PC-3 (cell line): Measurements from ENCODE around the gene C2CD3. TPM values are rescaled to one million over a fixed set of nuclear protein-coding genes. Genes with fewer than 3 reads are reported as not detected.
A peak's percentile ranks its signal among the peaks of the same experiment; 100 is the strongest.

Experiments
- ATAC-seq: fragments of 200-7000 bp; cut with Tn5 transposase; 2 replicates; pipeline ENCODE4 v1.9.1; 2020; ENCODE audit warnings: mild to moderate bottlenecking, moderate library complexity
- Bru-seq: library from RNA; stranded (reverse); fragments of 400-500 nt; gene quantifications from one replicate; lab custom pipeline; 2021; lab: Mats Ljungman, UMichigan
- BruChase-seq, 2 experiments: library from RNA; stranded (reverse); fragments of 400-500 nt; gene quantifications; one replicate each; lab custom pipeline; 2021; lab: Mats Ljungman, UMichigan
- BruUV-seq: library from RNA; stranded (reverse); fragments of 400-500 nt; replicated peaks from 2 replicates; lab custom pipeline; 2021; lab: Mats Ljungman, UMichigan
- CTCF ChIA-PET: fragments of 300-600 bp; sonication (Branson Sonifier 250); formaldehyde crosslinking; loops from one replicate; lab custom pipeline; 2022; ENCODE audit warnings: antibody characterized with exemption; lab: Charles Lee
- POLR2A ChIA-PET: fragments of 300-600 bp; sonication (Branson Sonifier 250); formaldehyde crosslinking; loops from one replicate; lab custom pipeline; 2022; ENCODE audit warnings: antibody characterized with exemption; ENCODE audit not compliant: unreplicated experiment; lab: Charles Lee
- DNase-seq: peaks from one replicate; pipeline ENCODE4 v3.0.0-alpha.2; 2015
- H2AFZ ChIP-seq: fragments of 300-600 bp; sonication (generic); 2 replicates; pipeline ENCODE4 v1.6.0; 2016; ENCODE audit warnings: antibody characterized with exemption, low read length
- H3F3A ChIP-seq: fragments of 300-600 bp; sonication (generic); one replicate; pipeline ENCODE4 v1.6.0; 2017; ENCODE audit warnings: antibody characterized with exemption, low read length, control low read depth, mild to moderate bottlenecking; ENCODE audit not compliant: unreplicated experiment
- H3K27ac ChIP-seq: fragments of 300-600 bp; sonication (generic); 2 replicates; pipeline ENCODE4 v1.5.1; 2016; ENCODE audit warnings: mild to moderate bottlenecking, low read length
- H3K27me3 ChIP-seq: fragments of 300-600 bp; sonication (generic); 2 replicates; pipeline ENCODE4 v1.6.1; 2016; ENCODE audit warnings: low read length, mixed read lengths
- H3K36me3 ChIP-seq: fragments of 300-600 bp; sonication (generic); 2 replicates; pipeline ENCODE4 v1.6.1; 2016; ENCODE audit warnings: low read depth, mixed run types, low read length, mixed read lengths
- H3K4me1 ChIP-seq: fragments of 300-600 bp; sonication (generic); 2 replicates; pipeline ENCODE4 v1.5.1; 2016; ENCODE audit warnings: low read length; ENCODE audit not compliant: insufficient read depth
- H3K4me2 ChIP-seq: fragments of 300-600 bp; sonication (generic); 2 replicates; pipeline ENCODE4 v1.6.0; 2016; ENCODE audit warnings: low read length
- H3K4me3 ChIP-seq: fragments of 300-600 bp; sonication (generic); 2 replicates; pipeline ENCODE4 v1.5.1; 2016; ENCODE audit warnings: mild to moderate bottlenecking, low read length, mixed read lengths
- H3K79me2 ChIP-seq: fragments of 300-600 bp; sonication (generic); 2 replicates; pipeline ENCODE4 v1.6.1; 2017; ENCODE audit warnings: low read length, mixed read lengths
- H3K9ac ChIP-seq: fragments of 300-600 bp; sonication (generic); 2 replicates; pipeline ENCODE4 v1.6.0; 2016; ENCODE audit warnings: mild to moderate bottlenecking, low read length
- H3K9me2 ChIP-seq: fragments of 300-600 bp; sonication (generic); replicated peaks from 2 replicates; pipeline ENCODE4 v1.6.1; 2016; ENCODE audit warnings: mixed run types, low read length, mixed read lengths
- H3K9me3 ChIP-seq: fragments of 300-600 bp; sonication (generic); 2 replicates; pipeline ENCODE4 v1.6.1; 2016; ENCODE audit warnings: low read length, mixed read lengths
- H4K20me1 ChIP-seq: fragments of 300-600 bp; sonication (generic); 2 replicates; pipeline ENCODE4 v1.6.1; 2016; ENCODE audit warnings: low read length, mixed read lengths
- CTCF ChIP-seq: fragments of 300-600 bp; sonication (generic); conservative IDR thresholded peaks from 2 replicates; pipeline ENCODE4 v1.5.1; 2017; ENCODE audit warnings: antibody characterized with exemption, low read depth, mild to moderate bottlenecking, low read length
- EZH2 ChIP-seq: fragments of 300-600 bp; sonication (generic); IDR thresholded peaks from one replicate; pipeline ENCODE4 v1.6.1; 2017; ENCODE audit warnings: antibody characterized with exemption, mild to moderate bottlenecking, low read length; ENCODE audit not compliant: unreplicated experiment
- EZH2phosphoT487 ChIP-seq: fragments of 300-600 bp; sonication (generic); IDR thresholded peaks from 2 replicates; pipeline ENCODE4 v1.6.1; 2018; ENCODE audit warnings: mild to moderate bottlenecking, antibody characterized with exemption, low read length, borderline replicate concordance
- intact Hi-C: fragments of 100-400 bp; cut with micrococcal nuclease; formaldehyde crosslinking; loops from 2 replicates; pipeline ENCODE4 v1.9.0; 2023
- long read RNA-seq: library from polyadenylated mRNA; unstranded; transcript quantifications from one replicate; pipeline ENCODE4 v2.0.0, GENCODE V29; 2021; ENCODE audit not compliant: unreplicated experiment
- total RNA-seq: library from RNA; depleted of rRNA; stranded (reverse); fragments of >200 nt; gene quantifications from 2 replicates; pipeline ENCODE4 v1.2.3, GENCODE V29; 2014; rRNA removed

Gene C2CD3, protein sequence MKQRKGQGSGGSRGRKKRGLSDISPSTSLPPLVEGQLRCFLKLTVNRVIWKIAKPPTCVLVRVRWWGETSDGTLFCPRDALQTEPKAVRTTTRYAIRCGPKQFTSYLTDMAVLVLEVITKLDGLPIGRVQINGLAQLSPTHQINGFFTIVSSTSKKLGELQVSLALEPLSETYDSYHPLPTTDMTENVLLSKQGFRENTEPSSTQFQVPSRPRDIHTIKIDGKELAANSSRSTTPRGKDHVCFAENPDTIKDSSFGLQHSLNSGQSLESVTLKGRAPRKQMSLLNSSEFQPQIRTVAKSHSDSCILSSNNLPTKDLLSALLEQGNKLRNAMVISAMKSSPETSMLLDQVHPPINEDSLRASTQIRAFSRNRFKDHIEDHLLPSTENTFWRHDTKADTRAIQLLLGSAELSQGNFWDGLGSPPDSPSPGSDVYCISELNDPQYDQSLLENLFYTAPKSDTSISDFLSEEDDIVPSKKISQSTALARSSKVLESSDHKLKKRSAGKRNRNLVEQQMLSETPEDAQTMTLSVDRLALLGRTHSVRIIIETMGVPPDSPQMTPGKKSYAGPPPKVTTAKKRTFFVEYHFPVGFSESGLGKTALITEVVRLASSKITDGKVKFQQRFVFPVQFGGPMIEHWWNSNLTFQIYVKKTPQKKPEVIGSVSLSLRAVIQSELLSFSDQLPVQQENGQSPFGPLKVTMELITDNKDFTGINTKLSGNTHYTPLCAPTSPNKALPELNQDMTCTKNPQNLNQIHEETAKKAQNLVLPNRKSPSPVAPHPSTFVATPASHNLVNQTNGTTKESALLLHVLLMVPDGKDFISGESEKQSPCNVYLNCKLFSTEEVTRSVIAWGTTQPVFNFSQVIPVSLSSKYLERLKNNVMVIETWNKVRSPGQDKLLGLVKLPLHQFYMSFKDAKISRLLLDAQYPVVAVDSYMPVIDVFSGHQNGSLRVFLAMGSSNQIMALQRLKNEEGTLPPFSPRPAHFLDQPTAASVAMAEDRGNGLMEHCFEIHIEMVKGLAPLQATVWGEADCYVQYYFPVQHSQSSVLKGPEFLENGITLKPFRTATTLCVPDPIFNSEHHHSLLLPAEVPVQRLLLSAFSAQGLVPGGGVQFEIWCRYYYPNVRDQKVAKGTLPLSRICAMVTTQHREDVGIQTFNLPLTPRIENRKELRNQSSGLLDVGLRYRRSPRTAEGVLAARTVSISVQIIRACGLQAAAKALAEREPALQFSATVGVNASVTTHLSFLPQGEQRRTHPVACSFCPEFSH (N-terminal part only)
- 27.3 and 32.6 TPM in 2 replicates for total RNA-seq
- percentile 74 among the genes with signal in this experiment for Bru-seq, nascent RNA
- BruChase-seq, experiment 1, labeled RNA remaining after a 6-hour chase, result percentile 76 among the genes with signal in this experiment
- percentile 71 among the genes with signal in this experiment for BruChase-seq, experiment 2, labeled RNA remaining after a 2-hour chase
- long read RNA-seq, full-length matches to known transcripts, result 1 of 26 reads
- long read RNA-seq, partial matches to known transcripts, result 13 of 26 reads
- long read RNA-seq, other reads (novel, unspliced or antisense), result 12 of 26 reads

- CTCF ChIA-PET, result interaction anchor here (0.6 to 1.5 kb wide), 6 partner anchors 9 to 225 kb away, joined by 3 to 16 read pairs (median 4); partner anchors contain the start of gene UCP2
- intact Hi-C loops, result loop anchor here (1.0 to 10.0 kb wide), 4 partner anchors 16 to 186 kb away; partner anchors contain the start of gene UCP2
- Histone ChIP-seq H3K9me2 (no peaks in the 10 kb centered on the region), H3K4me2 (peak within 1 kb of the TSS; percentile 92), H3K9me3 (no peaks in the 10 kb centered on the region), H3K79me2 (peaks cover 79% of the 10 kb centered on the region), H3K9ac (peak within 1 kb of the TSS; percentile 86), H3K27me3 (no peaks in the 10 kb centered on the region), H3K4me1 (peaks cover 38% of the 10 kb centered on the region), H2AFZ (peak within 1 kb of the TSS; percentile 90), H3K4me3 (peak within 1 kb of the TSS; percentile 87), H4K20me1 (0 out of 2 replicates have a peak, but pooled peaks cover 8% of the 10 kb centered on the region), H3K36me3 (peaks cover 22% of the 10 kb centered on the region), H3K27ac (peak within 1 kb of the TSS; percentile 68), H3F3A (no peaks in the 10 kb centered on the region)
- TF ChIP-seq CTCF, result peak; percentile 46
- TF ChIP-seq EZH2, result no peak
- no peak for TF ChIP-seq EZH2phosphoT487
- ATAC-seq (peak; percentile 96), DNase-seq (peak; percentile 100)
- BruUV-seq, result TSS peak; percentile 82
- POLR2A ChIA-PET, result interaction anchor here (0.5 to 1.0 kb wide), 6 partner anchors 16 to 184 kb away, joined by 3 to 15 read pairs (median 4); no protein-coding TSS in a partner anchor
Measured at GRCh38 chr11:74170694-74171629, at the start of gene C2CD3, which contains the start of gene PPME1. Gene C2CD3 (minus strand): TSS chr11:74171002. CDS start chr11:74170792, 210 bp downstream. Gene PPME1 (plus strand): TSS chr11:74171289. CDS start chr11:74171422, 133 bp downstream.

GRCh38 chr11:74220376-74220775 is 49.6 kb upstream of the C2CD3 start:
- H2AFZ ChIP-seq, result no peak overlapping the region
- H3K9me2 ChIP-seq, result no peaks in the 10 kb centered on the region
- H3F3A ChIP-seq, result no peaks in the 10 kb centered on the region
- H3K27me3 ChIP-seq, result no peaks in the 10 kb centered on the region
- H3K27ac ChIP-seq, result no peak overlapping the region
- no peaks in the 10 kb centered on the region for H3K79me2 ChIP-seq
- no peak for DNase-seq
- H3K9ac ChIP-seq, result no peak overlapping the region
- no peaks in the 10 kb centered on the region for H4K20me1 ChIP-seq
- ChIA-PET CTCF (no interaction called here), POLR2A (no interaction called here)
- no peak overlapping the region for H3K4me2 ChIP-seq
- peaks cover 3% of the 10 kb centered on the region for H3K36me3 ChIP-seq
- H3K9me3 ChIP-seq, result no peaks in the 10 kb centered on the region
- ATAC-seq, result no peak
- no TSS peak for BruUV-seq
- no peak for TF ChIP-seq EZH2phosphoT487
- TF ChIP-seq CTCF, result no peak
- TF ChIP-seq EZH2, result no peak
- H3K4me3 ChIP-seq, result no peak overlapping the region
- intact Hi-C loops, result no loop called here
- no peaks in the 10 kb centered on the region for H3K4me1 ChIP-seq
